HepG2 (cell line): ENCODE data around the gene OSCP1. TPM values are rescaled to one million over a fixed set of nuclear protein-coding genes. Genes with fewer than 3 reads are reported as not detected.
A peak's percentile ranks its signal among the peaks of the same experiment; 100 is the strongest.

Experiments used
- ATAC-seq: fragments of 200-7000 bp; cut with Tn5 transposase; 3 replicates; pipeline ENCODE4 v1.9.1; 2020; ENCODE audit warnings: mild to moderate bottlenecking, moderate library complexity
- BruUV-seq: library from RNA; stranded (reverse); fragments of 400-500 nt; replicated peaks from 2 replicates; lab custom pipeline; 2021; lab: Mats Ljungman, UMichigan
- CTCF ChIA-PET: fragments of 300-600 bp; formaldehyde crosslinking; extraction: SDS; loops from one replicate; lab custom pipeline; 2021; ENCODE audit warnings: low total read pairs, inconsistent platforms, low intra/inter-chr PET ratio; lab: Yijun Ruan, JAX
- POLR2A ChIA-PET: fragments of 350-600 bp; sonication (Branson Sonifier 250); formaldehyde crosslinking; loops from one replicate; lab custom pipeline; 2020; ENCODE audit warnings: antibody characterized with exemption, inconsistent platforms; lab: Yijun Ruan, JAX
- DNase-seq: peaks from one replicate; pipeline ENCODE4 v3.0.0-alpha.2; 2015; ENCODE audit warnings: low spot score
- FAIRE-seq: peaks from 3 replicates; lab custom pipeline; 2011; peaks lifted over from hg19 to GRCh38; lab: Jason Lieb, UNC
- H2AFZ ChIP-seq: one replicate; pipeline ENCODE4 v1.6.1; 2011; ENCODE audit warnings: low read length, inconsistent platforms
- H3K27ac ChIP-seq: fragments of 300-600 bp; 3 replicates; pipeline ENCODE4 v1.8.0; 2011; ENCODE audit warnings: mixed run types, mild to moderate bottlenecking, mixed read lengths, low read length, inconsistent platforms; ENCODE audit not compliant: insufficient read depth; ENCODE audit errors: extremely low read length
- H3K27me3 ChIP-seq, 2 experiments: fragments of 200-600 bp in 1 of 2; 2 replicates in 1 of 2; 3 replicates in 1 of 2; pipeline versions ENCODE4 v1.6.0 to v1.8.0; 2011; ENCODE audit warnings: low read length in 2 of 2, mild to moderate bottlenecking in 2 of 2, moderate library complexity in 2 of 2, inconsistent platforms in 1 of 2; ENCODE audit not compliant: insufficient read depth in 2 of 2, control insufficient read depth in 1 of 2
- H3K36me3 ChIP-seq, 2 experiments: fragments of 200-600 bp in 1 of 2; replicated peaks in 1 of 2; 2 replicates in 1 of 2; 3 replicates in 1 of 2; pipeline versions ENCODE4 v1.5.1 to v1.8.0; 2011; ENCODE audit warnings: low read length in 2 of 2, inconsistent platforms in 1 of 2; ENCODE audit not compliant: insufficient read depth in 2 of 2, control insufficient read depth in 1 of 2
- H3K4me1 ChIP-seq: 2 replicates; pipeline ENCODE4 v1.5.1; 2012; ENCODE audit warnings: low read length, inconsistent platforms; ENCODE audit not compliant: insufficient read depth
- H3K4me2 ChIP-seq: 2 replicates; pipeline ENCODE4 v1.6.0; 2011; ENCODE audit warnings: low read depth, low read length, inconsistent platforms
- H3K4me3 ChIP-seq, 3 experiments: fragments of 200-600 bp in 1 of 3; sonication (generic), shearing (Covaris generic) in 1 of 3; replicated peaks in 1 of 3; 2 replicates each; pipeline ENCODE4 v1.5.1; 2011 to 2016; ENCODE audit warnings: low read length in 3 of 3, inconsistent platforms in 2 of 3, low read depth in 2 of 3, mild to moderate bottlenecking in 2 of 3, control low read depth in 1 of 3, mixed read lengths in 1 of 3; ENCODE audit not compliant: insufficient read depth in 1 of 3
- H3K79me2 ChIP-seq: one replicate; pipeline ENCODE4 v1.6.1; 2011; ENCODE audit warnings: low read length, inconsistent platforms; ENCODE audit not compliant: insufficient read depth
- H3K9ac ChIP-seq: 2 replicates; pipeline ENCODE4 v1.6.0; 2011; ENCODE audit warnings: mild to moderate bottlenecking, low read depth, low read length, inconsistent platforms; ENCODE audit not compliant: insufficient read depth
- H3K9me3 ChIP-seq: 2 replicates; pipeline ENCODE4 v1.5.1; 2012; ENCODE audit warnings: mild to moderate bottlenecking, low read length
- H4K20me1 ChIP-seq: 2 replicates; pipeline ENCODE4 v1.6.0; 2011; ENCODE audit warnings: inconsistent platforms, mild to moderate bottlenecking, low read length, moderate library complexity; ENCODE audit not compliant: insufficient read depth
- ATF7-NPFF ChIP-seq: sonication (generic); formaldehyde crosslinking; IDR thresholded peaks from 2 replicates; pipeline ENCODE4 v1.8.1; 2023; ENCODE audit warnings: mild to moderate bottlenecking, low read depth, missing genetic modification reagents, moderate library complexity
- ZNF124 ChIP-seq: sonication (generic); formaldehyde crosslinking; IDR thresholded peaks from 2 replicates; pipeline ENCODE4 v1.4.0; 2020; ENCODE audit warnings: missing genetic modification reagents
- ZNF205 ChIP-seq: IDR thresholded peaks from 2 replicates; pipeline ENCODE4 v1.6.1; 2018; ENCODE audit warnings: missing biosample characterization, missing genetic modification reagents
- ZNF44 ChIP-seq: sonication (generic); formaldehyde crosslinking; IDR thresholded peaks from 2 replicates; pipeline ENCODE4 v1.5.1; 2020; ENCODE audit warnings: mild to moderate bottlenecking, missing genetic modification reagents
- ZNF451 ChIP-seq: sonication (generic); formaldehyde crosslinking; IDR thresholded peaks from 2 replicates; pipeline ENCODE4 v1.5.0; 2020; ENCODE audit warnings: mild to moderate bottlenecking, missing genetic modification reagents
- ZNF839 ChIP-seq: sonication (generic); formaldehyde crosslinking; IDR thresholded peaks from 2 replicates; pipeline ENCODE4 v1.4.0; 2020; ENCODE audit warnings: missing genetic modification reagents, mild to moderate bottlenecking, borderline replicate concordance
- ZNF841 ChIP-seq: sonication (generic); formaldehyde crosslinking; IDR thresholded peaks from 2 replicates; pipeline ENCODE4 v1.8.1; 2023; ENCODE audit warnings: missing genetic modification reagents, borderline replicate concordance
- WGBS: methylation state at CpG from one replicate; pipeline ENCODE4 v1.1.6; 2017; ENCODE audit warnings: low lambda C conversion rate; 5-methylcytosine and 5-hydroxymethylcytosine counted together
- in situ Hi-C: cut with HindIII; loops from 2 replicates; pipeline ENCODE4 v1.10.0; 2017; ENCODE audit warnings: low pct_unique_long_range_greater_than_20kb; ENCODE audit not compliant: extremely low pct_ligation_motif_present
- intact Hi-C: fragments of 100-400 bp; cut with micrococcal nuclease; formaldehyde crosslinking; loops from one replicate; pipeline ENCODE4 v1.10.0; 2022; ENCODE audit not compliant: unreplicated experiment
- polyA plus RNA-seq, 8 experiments: library from polyadenylated mRNA; depleted of rRNA in 3 of 8; stranded (reverse) in 7 of 8; unstranded in 1 of 8; fragments of >200 nt; fragmentation: Illumina TruSeq in 4 of 8; extraction: Trizol in 4 of 8; gene quantifications; 2 replicates each; pipeline versions ENCODE4 v1.2.1 to v1.2.3, GENCODE V29; 2011 to 2016; ENCODE audit warnings: low read depth in 4 of 8, missing spikeins in 1 of 8, mixed read lengths in 1 of 8; ENCODE audit not compliant: insufficient read depth in 1 of 8
- total RNA-seq, 5 experiments: library from RNA; depleted of rRNA; stranded (reverse); fragments of >200 nt; fragmentation: Illumina TruSeq; extraction: Trizol; gene quantifications; 2 replicates each; pipeline ENCODE4 v1.2.3, GENCODE V29; 2016; ENCODE audit warnings: low read depth in 1 of 5
- TF ChIP-seq, protein P1 (sequence below): sonication (generic); formaldehyde crosslinking; IDR thresholded peaks from 2 replicates; pipeline ENCODE4 v1.9.0; 2021; ENCODE audit warnings: missing genetic modification reagents, borderline replicate concordance
- TF ChIP-seq, protein P2 (sequence below): sonication (generic); IDR thresholded peaks from 2 replicates; pipeline ENCODE4 v1.6.1; 2016; ENCODE audit warnings: low read depth, borderline replicate concordance
- TF ChIP-seq, protein P3 (sequence below): sonication (generic); formaldehyde crosslinking; IDR thresholded peaks from 2 replicates; pipeline ENCODE4 v1.8.1; 2023; ENCODE audit warnings: missing genetic modification reagents, mild to moderate bottlenecking, borderline replicate concordance
- TF ChIP-seq, protein P4 (sequence below): sonication (generic); formaldehyde crosslinking; IDR thresholded peaks from 2 replicates; pipeline ENCODE4 v1.5.0; 2020; ENCODE audit warnings: mild to moderate bottlenecking, missing genetic modification reagents

Gene OSCP1
- total and polyA plus RNA-seq, 2 of the 13 experiments (the other 11 are each of a cell fraction or from before 2014, with no cell fraction given): 0.60 to 0.84 TPM

DNA sequence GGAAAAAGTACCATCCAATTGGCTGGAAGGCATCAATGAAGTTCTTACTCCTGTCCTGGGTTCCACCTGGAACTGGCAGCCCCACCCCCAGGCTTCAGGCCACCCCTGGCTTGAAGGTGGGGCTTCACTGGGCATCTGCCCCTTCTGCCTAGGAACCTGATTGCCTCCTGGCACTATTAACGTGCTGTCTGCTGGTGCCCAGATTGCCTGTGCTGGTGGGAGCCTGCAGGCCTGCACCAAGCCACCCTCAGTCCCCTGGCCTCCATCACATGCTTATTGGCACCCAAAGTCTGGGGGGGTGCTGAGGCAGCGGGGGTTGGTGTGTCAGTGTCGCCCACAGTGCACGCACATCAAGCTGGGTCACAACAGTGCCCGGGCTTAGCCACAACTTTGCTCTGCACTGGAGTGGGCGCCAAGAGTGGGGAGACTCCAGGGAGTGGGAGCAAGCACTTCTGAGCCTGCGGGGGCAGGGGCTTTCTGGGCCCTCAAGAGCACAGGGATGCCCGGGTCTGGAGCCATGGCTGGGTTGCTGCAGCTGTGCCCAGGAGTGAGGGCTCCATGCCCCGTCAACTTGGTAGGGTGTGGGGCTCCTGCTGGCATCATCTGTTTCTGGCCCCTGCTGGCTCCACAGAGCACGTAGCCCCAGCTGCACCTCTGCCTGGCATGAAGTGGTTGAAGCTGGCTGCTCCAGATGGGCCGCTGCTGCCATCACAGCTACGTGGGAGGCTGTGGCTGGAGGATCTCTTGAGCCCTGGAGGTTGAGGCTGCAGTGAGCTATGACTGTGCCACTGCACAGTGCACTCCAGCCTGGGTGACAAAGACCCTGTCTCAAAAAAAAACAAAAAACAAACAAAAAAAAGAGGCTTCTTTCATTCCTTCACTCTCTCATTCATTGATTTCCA is 48.4 kb downstream of the OSCP1 start (continued):
- TF ChIP-seq, protein P1, sequence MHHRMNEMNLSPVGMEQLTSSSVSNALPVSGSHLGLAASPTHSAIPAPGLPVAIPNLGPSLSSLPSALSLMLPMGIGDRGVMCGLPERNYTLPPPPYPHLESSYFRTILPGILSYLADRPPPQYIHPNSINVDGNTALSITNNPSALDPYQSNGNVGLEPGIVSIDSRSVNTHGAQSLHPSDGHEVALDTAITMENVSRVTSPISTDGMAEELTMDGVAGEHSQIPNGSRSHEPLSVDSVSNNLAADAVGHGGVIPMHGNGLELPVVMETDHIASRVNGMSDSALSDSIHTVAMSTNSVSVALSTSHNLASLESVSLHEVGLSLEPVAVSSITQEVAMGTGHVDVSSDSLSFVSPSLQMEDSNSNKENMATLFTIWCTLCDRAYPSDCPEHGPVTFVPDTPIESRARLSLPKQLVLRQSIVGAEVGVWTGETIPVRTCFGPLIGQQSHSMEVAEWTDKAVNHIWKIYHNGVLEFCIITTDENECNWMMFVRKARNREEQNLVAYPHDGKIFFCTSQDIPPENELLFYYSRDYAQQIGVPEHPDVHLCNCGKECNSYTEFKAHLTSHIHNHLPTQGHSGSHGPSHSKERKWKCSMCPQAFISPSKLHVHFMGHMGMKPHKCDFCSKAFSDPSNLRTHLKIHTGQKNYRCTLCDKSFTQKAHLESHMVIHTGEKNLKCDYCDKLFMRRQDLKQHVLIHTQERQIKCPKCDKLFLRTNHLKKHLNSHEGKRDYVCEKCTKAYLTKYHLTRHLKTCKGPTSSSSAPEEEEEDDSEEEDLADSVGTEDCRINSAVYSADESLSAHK: no peak
- no peak for TF ChIP-seq ATF7-NPFF

DNA sequence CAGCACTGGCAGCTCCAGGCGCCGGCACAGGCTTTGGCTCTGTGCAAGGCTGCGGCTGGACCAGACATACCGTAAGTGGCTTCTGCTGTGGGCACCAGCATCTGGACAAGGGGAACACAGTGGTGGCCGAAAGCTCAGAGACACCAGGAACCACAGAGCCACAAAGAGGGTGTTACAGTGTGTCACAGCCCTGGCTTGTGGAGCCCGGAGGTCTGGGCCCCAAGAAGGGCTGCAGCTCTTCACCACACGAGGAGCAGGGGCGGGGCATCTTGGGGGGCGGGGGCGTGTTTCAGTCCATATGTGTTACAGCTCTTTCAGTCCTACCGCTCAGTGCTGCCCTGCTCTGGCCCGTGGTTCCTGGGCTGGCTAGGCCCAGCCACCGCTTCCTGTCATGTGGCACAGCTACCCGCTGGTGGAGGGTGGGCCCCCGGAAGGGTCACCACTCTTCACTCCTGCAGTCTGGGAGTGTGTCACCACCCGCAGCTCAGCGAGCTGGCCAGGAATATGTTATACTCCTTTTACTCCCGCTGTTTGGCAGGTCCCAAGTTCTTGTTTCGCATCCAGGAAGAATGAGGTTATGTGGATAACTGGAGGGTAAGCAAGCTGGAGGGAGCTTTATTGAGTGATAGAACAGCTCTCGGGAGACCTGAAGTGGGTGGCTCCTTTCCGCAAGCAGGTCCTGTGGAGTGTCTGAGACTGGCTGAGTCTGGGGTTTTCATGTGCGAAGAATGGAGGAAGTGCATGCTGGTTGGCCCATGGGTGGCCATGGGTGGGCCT is 49.2 kb downstream of the OSCP1 start:
- BruUV-seq: no TSS peak
- CTCF ChIA-PET: no interaction called here
- peak overlapping the region; percentile 85 for H3K9ac ChIP-seq
- no peaks in the 10 kb centered on the region for H4K20me1 ChIP-seq
- ATAC-seq (peak; percentile 91), DNase-seq (peak; percentile 93), FAIRE-seq (peak; percentile 86)
- H3K36me3 ChIP-seq: no peaks in the 10 kb centered on the region
- 0% methylated on average over 3 of the region's 22 CpGs for WGBS
- peak overlapping the region; percentile 72 to 89 (median 77); a peak in 5 of 6 replicates for H3K4me3 ChIP-seq
- intact Hi-C loops (no loop called here), in situ Hi-C loops (no loop called here)
- POLR2A ChIA-PET: interaction anchor here (0.6 to 8.5 kb wide), 35 partner anchors 9 to 1407 kb away, joined by 3 to 391 read pairs (median 5); partner anchors contain the start of genes AGO3, CSF3R, EVA1B and MRPS15
- no peaks in the 10 kb centered on the region; a peak in 1 of 5 replicates for H3K27me3 ChIP-seq
- H3K4me1 ChIP-seq: peaks cover 41% of the 10 kb centered on the region
- H2AFZ ChIP-seq: no peak overlapping the region
- H3K27ac ChIP-seq: peak overlapping the region; percentile 87
- H3K79me2 ChIP-seq: peaks cover 15% of the 10 kb centered on the region
- peak overlapping the region; percentile 91 for H3K4me2 ChIP-seq
- H3K9me3 ChIP-seq: no peaks in the 10 kb centered on the region
- TF ChIP-seq ZNF205 (CRISPR knock-in tag): 0 out of 2 replicates have a peak, but pooled peaks have one; percentile 11
- TF ChIP-seq, protein P2, sequence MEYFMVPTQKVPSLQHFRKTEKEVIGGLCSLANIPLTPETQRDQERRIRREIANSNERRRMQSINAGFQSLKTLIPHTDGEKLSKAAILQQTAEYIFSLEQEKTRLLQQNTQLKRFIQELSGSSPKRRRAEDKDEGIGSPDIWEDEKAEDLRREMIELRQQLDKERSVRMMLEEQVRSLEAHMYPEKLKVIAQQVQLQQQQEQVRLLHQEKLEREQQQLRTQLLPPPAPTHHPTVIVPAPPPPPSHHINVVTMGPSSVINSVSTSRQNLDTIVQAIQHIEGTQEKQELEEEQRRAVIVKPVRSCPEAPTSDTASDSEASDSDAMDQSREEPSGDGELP: peak; percentile 61; the same call in 1 of the 2 replicates
- TF ChIP-seq ZNF451 (CRISPR knock-in tag): peak; percentile 75
- TF ChIP-seq, protein P3, sequence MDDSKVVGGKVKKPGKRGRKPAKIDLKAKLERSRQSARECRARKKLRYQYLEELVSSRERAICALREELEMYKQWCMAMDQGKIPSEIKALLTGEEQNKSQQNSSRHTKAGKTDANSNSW: no peak
- TF ChIP-seq ZNF841 (CRISPR knock-in tag): no peak
- TF ChIP-seq, protein P4, sequence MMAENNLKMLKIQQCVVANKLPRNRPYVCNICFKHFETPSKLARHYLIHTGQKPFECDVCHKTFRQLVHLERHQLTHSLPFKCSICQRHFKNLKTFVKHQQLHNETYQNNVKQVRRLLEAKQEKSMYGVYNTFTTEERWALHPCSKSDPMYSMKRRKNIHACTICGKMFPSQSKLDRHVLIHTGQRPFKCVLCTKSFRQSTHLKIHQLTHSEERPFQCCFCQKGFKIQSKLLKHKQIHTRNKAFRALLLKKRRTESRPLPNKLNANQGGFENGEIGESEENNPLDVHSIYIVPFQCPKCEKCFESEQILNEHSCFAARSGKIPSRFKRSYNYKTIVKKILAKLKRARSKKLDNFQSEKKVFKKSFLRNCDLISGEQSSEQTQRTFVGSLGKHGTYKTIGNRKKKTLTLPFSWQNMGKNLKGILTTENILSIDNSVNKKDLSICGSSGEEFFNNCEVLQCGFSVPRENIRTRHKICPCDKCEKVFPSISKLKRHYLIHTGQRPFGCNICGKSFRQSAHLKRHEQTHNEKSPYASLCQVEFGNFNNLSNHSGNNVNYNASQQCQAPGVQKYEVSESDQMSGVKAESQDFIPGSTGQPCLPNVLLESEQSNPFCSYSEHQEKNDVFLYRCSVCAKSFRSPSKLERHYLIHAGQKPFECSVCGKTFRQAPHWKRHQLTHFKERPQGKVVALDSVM (CRISPR knock-in tag): peak; percentile 9
- TF ChIP-seq ZNF124: peak; percentile 55; the same call in 1 of the 2 replicates
- TF ChIP-seq ZNF839: no peak
- TF ChIP-seq ZNF44 (CRISPR knock-in tag): peak; percentile 64; the same call in 1 of the 2 replicates
